Mesothelial cell of epicardium (in vitro differentiated cells): ENCODE data around the gene CTU2. TPM values are rescaled to one million over a fixed set of nuclear protein-coding genes. Genes with fewer than 3 reads are reported as not detected.

Source experiments
- DNase-seq, 2 experiments: peaks; one replicate each; pipeline ENCODE4 v3.0.0; 2021; ENCODE audit warnings: low spot score in 2 of 2; ENCODE audit not compliant: unreplicated experiment in 2 of 2
- H3K27ac Mint-ChIP-seq: 2 replicates; pipeline ENCODE4 v1.8.0; 2021; ENCODE audit warnings: mixed read lengths
- H3K27me3 Mint-ChIP-seq: 2 replicates; pipeline ENCODE4 v1.8.0; 2021; ENCODE audit warnings: low read depth, mixed read lengths
- H3K36me3 Mint-ChIP-seq: 2 replicates; pipeline ENCODE4 v1.8.0; 2021; ENCODE audit warnings: mixed read lengths
- H3K4me1 Mint-ChIP-seq: 2 replicates; pipeline ENCODE4 v1.8.0; 2021; ENCODE audit warnings: mixed read lengths
- H3K4me3 Mint-ChIP-seq: 2 replicates; pipeline ENCODE4 v1.8.0; 2021; ENCODE audit warnings: mild to moderate bottlenecking, moderate library complexity, mixed read lengths
- H3K9me3 Mint-ChIP-seq: 2 replicates; pipeline ENCODE4 v1.8.0; 2021; ENCODE audit warnings: mixed read lengths
- CTCF ChIP-seq: fragments of 200-600 bp; sonication (generic); IDR thresholded peaks from one replicate; pipeline ENCODE4 v1.5.0; 2021; ENCODE audit warnings: antibody characterized with exemption; ENCODE audit not compliant: unreplicated experiment
- total RNA-seq: library from RNA; stranded (reverse); gene quantifications from 3 replicates; pipeline ENCODE4 v1.2.1, GENCODE V29; 2021

Gene CTU2
- total RNA-seq, 1 donor from 2014 or later: 22.2 TPM

- TF ChIP-seq CTCF: no peak
- peaks cover 49% of the 10 kb centered on the region for H3K4me1 Mint-ChIP-seq
- H3K27me3 Mint-ChIP-seq: no peaks in the 10 kb centered on the region
- no peaks in the 10 kb centered on the region for H3K36me3 Mint-ChIP-seq
- H3K9me3 Mint-ChIP-seq: no peaks in the 10 kb centered on the region
- no peak overlapping the region for H3K4me3 Mint-ChIP-seq
- no peak for DNase-seq
- H3K27ac Mint-ChIP-seq: peak overlapping the region; percentile 67
Observed at GRCh38 chr16:88760424-88761142, 54.3 kb downstream of the CTU2 start.

DNA sequence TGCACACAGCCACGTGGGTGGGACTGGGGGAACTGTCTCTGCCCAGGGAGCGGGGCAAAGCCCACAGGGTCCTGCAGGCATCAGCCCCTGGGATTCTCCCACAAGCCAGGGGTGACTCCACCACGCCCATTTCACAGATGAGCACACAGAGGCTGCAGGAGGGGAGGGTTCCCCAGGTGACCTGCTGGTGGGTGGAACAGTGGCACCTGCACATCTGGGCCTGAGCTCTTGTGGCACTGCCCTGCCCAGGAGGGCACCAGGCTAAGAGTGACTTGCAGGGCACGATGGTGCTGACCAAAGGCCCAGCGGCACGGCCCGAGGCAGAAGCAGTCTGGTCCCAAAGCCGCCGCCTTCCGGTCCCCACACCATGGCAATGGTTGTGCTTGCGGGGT, 54.8 kb downstream of the CTU2 start:
- Mint-ChIP-seq H3K4me3 (no peak overlapping the region), H3K4me1 (peaks cover 53% of the 10 kb centered on the region), H3K27me3 (no peaks in the 10 kb centered on the region), H3K27ac (no peak overlapping the region), H3K36me3 (no peaks in the 10 kb centered on the region), H3K9me3 (no peaks in the 10 kb centered on the region)
- DNase-seq: no peak
- TF ChIP-seq CTCF: no peak

DNA sequence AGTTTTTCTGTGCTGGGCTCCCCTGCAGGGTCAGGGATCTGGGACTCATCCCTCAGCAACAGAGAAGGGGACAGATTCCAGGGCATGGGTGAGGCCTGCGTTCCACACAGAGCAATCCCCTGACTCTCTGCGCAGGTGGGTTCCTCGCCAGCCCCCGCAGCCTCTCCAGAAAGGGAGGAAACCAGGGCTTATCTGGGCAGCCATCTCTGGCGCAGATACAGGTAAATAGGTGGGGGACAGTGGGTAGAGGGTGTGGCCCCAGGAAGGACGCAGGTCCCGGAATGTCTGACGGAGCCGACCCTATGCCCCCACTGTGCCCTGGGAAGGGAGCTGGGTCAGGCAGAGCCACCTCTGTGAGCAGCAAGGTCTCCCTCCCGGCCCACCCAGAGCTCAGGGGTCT, 55.5 kb downstream of the CTU2 start:
- Mint-ChIP-seq H3K9me3 (no peaks in the 10 kb centered on the region), H3K36me3 (no peaks in the 10 kb centered on the region), H3K27ac (no peak overlapping the region), H3K4me3 (no peak overlapping the region), H3K27me3 (no peaks in the 10 kb centered on the region), H3K4me1 (peaks cover 57% of the 10 kb centered on the region)
- DNase-seq: no peak
- no peak for TF ChIP-seq CTCF

- DNase-seq: no peak
- no peaks in the 10 kb centered on the region for H3K9me3 Mint-ChIP-seq
- TF ChIP-seq CTCF: no peak
- H3K4me3 Mint-ChIP-seq: no peak overlapping the region
- peaks cover 62% of the 10 kb centered on the region for H3K4me1 Mint-ChIP-seq
- H3K27ac Mint-ChIP-seq: peak overlapping the region; percentile 98
- no peaks in the 10 kb centered on the region for H3K36me3 Mint-ChIP-seq
- H3K27me3 Mint-ChIP-seq: no peaks in the 10 kb centered on the region
Observed at GRCh38 chr16:88762258-88762870, 56.1 kb downstream of the CTU2 start.

- Mint-ChIP-seq H3K9me3 (no peaks in the 10 kb centered on the region), H3K36me3 (no peaks in the 10 kb centered on the region), H3K27me3 (no peaks in the 10 kb centered on the region), H3K4me3 (no peak overlapping the region), H3K27ac (peak overlapping the region; percentile 98), H3K4me1 (peaks cover 67% of the 10 kb centered on the region)
- DNase-seq: no peak
- no peak for TF ChIP-seq CTCF
Observed at GRCh38 chr16:88762941-88763340, 56.6 kb downstream of the CTU2 start.
